ENCODE results near the gene AGL. TPM values are rescaled to one million over a fixed set of nuclear protein-coding genes. Genes with fewer than 3 reads are reported as not detected.

Gene AGL
- total RNA-seq (10 to 100 TPM; 14.3 to 28.1 (median 19.4) TPM), polyA plus RNA-seq (1 to 10 TPM; 6.3 to 8.6 (median 6.6) TPM)
- long read RNA-seq, donor 1, full-length matches to known transcripts: 2 of 2 reads
- long read RNA-seq, donor 1, partial matches to known transcripts: 0 of 2 reads
- long read RNA-seq, donor 1, other reads (novel, unspliced or antisense): 0 of 2 reads
- long read RNA-seq, donor 2: 0 reads

DNA sequence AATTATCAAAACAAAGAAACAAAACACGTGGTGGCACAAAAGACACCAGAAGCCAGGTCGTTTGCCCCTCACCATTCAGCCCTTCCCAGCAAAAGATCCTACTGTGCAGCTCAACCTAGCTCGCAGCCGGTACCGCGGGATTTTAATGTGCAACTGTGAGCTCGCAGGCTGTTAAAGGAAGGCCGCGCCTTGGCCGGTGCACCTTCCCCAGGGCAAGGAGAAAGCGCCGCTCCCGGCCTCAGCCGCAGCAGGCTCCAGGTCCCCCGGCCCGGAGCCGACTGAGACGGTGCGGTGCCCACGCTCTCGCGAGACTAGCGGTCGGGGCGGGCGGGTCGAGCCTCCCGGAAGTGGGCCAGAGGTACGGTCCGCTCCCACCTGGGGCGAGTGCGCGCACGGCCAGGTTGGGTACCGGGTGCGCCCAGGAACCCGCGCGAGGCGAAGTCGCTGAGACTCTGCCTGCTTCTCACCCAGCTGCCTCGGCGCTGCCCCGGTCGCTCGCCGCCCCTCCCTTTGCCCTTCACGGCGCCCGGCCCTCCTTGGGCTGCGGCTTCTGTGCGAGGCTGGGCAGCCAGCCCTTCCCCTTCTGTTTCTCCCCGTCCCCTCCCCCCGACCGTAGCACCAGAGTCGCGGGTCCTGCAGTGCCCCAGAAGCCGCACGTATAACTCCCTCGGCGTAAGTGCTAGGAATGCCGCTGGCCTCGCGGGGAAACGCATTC, at the start of gene AGL:
TSS of gene AGL (plus strand) at position 618 of the 715 bp plus-strand sequence. CDS start 682 bp downstream, outside the sequence.
- 0 to 1% (median 1%) methylated on average over 44 to 65 of the region's 65 CpGs for WGBS, 5 donors
- peak; percentile 98 for DNase-seq
- peak in 2 of 3 donors; percentile 24 to 61 for TF ChIP-seq POLR2A (IDR thresholded peaks at IDR 0.05)
- TF ChIP-seq POLR2AphosphoS5 (IDR thresholded peaks at IDR 0.05): peak; percentile 89 to 95 (median 93)
- TF ChIP-seq, protein P1, sequence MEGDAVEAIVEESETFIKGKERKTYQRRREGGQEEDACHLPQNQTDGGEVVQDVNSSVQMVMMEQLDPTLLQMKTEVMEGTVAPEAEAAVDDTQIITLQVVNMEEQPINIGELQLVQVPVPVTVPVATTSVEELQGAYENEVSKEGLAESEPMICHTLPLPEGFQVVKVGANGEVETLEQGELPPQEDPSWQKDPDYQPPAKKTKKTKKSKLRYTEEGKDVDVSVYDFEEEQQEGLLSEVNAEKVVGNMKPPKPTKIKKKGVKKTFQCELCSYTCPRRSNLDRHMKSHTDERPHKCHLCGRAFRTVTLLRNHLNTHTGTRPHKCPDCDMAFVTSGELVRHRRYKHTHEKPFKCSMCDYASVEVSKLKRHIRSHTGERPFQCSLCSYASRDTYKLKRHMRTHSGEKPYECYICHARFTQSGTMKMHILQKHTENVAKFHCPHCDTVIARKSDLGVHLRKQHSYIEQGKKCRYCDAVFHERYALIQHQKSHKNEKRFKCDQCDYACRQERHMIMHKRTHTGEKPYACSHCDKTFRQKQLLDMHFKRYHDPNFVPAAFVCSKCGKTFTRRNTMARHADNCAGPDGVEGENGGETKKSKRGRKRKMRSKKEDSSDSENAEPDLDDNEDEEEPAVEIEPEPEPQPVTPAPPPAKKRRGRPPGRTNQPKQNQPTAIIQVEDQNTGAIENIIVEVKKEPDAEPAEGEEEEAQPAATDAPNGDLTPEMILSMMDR (IDR thresholded peaks at IDR 0.05 in 8 of 11, conservative IDR thresholded peaks at IDR 0.05 in 3 of 11): peak in 2 of 11 experiments; percentile 14 to 29
- H3K27ac ChIP-seq: peak within 1 kb of the TSS; percentile 85 to 93 (median 90)
- H3K36me3 ChIP-seq: peaks cover 0 to 22% (median 6%) of the 10 kb centered on the region in 6 donors
- H3K4me3 ChIP-seq: peak within 1 kb of the TSS; percentile 65 to 95 (median 76)
- H3K9me3 ChIP-seq: no peaks in the 10 kb centered on the region
- peaks cover 7 to 44% (median 26%) of the 10 kb centered on the region in 6 donors for H3K4me1 ChIP-seq
- no peaks in the 10 kb centered on the region for H3K27me3 ChIP-seq (replicated peaks in 1 of 7)
- intact Hi-C loops (cut with DNase I; ENCODE audit: low total_unique reads): no loop called here

DNA sequence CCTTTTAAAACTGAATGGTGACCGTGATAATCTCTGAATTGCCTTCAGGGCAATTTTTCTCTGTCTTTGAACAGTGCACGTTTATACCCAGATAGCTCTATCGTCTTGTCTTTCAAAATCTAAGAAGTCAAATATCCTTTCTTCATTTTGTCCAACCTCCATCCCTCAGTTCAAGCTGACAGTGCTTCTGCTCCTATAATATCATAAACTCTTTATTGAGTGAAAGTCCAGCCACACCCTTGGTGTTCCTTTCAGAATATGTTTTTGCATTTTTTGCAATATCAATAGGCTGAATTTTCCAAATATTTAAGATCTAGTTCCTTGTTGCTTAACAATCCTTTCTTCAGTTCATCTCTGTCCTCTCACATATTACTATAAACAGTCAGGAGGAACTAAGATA, 48.6 kb upstream of the AGL start:
- Histone ChIP-seq H3K4me3 (no peak overlapping the region), H3K27me3 (replicated peaks in 1 of 7) (peaks cover 0 to 12% (median 0%) of the 10 kb centered on the region in 7 donors), H3K27ac (no peak overlapping the region), H3K36me3 (no peaks in the 10 kb centered on the region), H3K9me3 (no peaks in the 10 kb centered on the region), H3K4me1 (no peaks in the 10 kb centered on the region)
- 87 to 93% (median 89%) methylated on average over 3 of the region's 3 CpGs for WGBS, 5 donors
- intact Hi-C loops (cut with DNase I; ENCODE audit: low total_unique reads): no loop called here
- no peak for DNase-seq
- TF ChIP-seq POLR2AphosphoS5 (IDR thresholded peaks at IDR 0.05): no peak
- no peak for TF ChIP-seq POLR2A (IDR thresholded peaks at IDR 0.05)
- TF ChIP-seq, protein P1 (IDR thresholded peaks at IDR 0.05 in 8 of 11, conservative IDR thresholded peaks at IDR 0.05 in 3 of 11): no peak

DNA sequence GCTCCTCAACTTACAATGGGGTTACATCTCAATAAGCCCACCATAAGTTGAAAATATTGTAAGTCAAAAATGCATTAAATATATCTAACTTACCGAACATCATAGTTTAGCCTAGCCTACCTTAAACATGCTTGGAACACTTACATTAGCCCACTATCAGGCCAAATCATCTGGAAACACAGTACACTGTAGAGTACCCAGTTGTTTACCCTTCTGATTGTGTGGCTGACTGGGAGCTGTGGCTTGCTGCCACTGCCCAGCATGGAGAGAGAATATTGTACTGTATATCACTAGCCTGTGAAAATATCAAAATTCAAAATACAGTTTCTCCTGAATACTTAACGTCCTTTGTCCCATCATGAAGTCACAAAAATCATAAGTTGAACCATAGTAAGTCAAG, 43.3 kb upstream of the AGL start:
- TF ChIP-seq POLR2AphosphoS5 (IDR thresholded peaks at IDR 0.05): no peak
- TF ChIP-seq, protein P1 (IDR thresholded peaks at IDR 0.05 in 8 of 11, conservative IDR thresholded peaks at IDR 0.05 in 3 of 11): no peak
- no peak for TF ChIP-seq POLR2A (IDR thresholded peaks at IDR 0.05)
- WGBS, 5 donors: 68 to 89% (median 79%) methylated on average over 2 of the region's 2 CpGs
- Histone ChIP-seq H3K4me1 (peaks cover 0 to 14% (median 9%) of the 10 kb centered on the region in 6 donors), H3K27me3 (replicated peaks in 1 of 7) (peaks cover 0 to 12% (median 0%) of the 10 kb centered on the region in 7 donors), H3K9me3 (no peaks in the 10 kb centered on the region), H3K36me3 (no peaks in the 10 kb centered on the region), H3K4me3 (no peak overlapping the region), H3K27ac (no peak overlapping the region)
- DNase-seq: no peak
- intact Hi-C loops (cut with DNase I; ENCODE audit: low total_unique reads): loop anchor here (5.0 kb wide), 1 partner anchor 1060 kb away; no protein-coding TSS in a partner anchor

All from spleen (tissue), 13 donors.